HG02678 (cell line): ENCODE data around the gene TSPAN32.

Experiments
- ATAC-seq: cut with Tn5 transposase; IDR thresholded peaks from one replicate; pipeline ENCODE4 v1.9.1; 2021; ENCODE audit warnings: mild to moderate bottlenecking, moderate library complexity; ENCODE audit not compliant: unreplicated experiment

The TSPAN32 gene

DNA sequence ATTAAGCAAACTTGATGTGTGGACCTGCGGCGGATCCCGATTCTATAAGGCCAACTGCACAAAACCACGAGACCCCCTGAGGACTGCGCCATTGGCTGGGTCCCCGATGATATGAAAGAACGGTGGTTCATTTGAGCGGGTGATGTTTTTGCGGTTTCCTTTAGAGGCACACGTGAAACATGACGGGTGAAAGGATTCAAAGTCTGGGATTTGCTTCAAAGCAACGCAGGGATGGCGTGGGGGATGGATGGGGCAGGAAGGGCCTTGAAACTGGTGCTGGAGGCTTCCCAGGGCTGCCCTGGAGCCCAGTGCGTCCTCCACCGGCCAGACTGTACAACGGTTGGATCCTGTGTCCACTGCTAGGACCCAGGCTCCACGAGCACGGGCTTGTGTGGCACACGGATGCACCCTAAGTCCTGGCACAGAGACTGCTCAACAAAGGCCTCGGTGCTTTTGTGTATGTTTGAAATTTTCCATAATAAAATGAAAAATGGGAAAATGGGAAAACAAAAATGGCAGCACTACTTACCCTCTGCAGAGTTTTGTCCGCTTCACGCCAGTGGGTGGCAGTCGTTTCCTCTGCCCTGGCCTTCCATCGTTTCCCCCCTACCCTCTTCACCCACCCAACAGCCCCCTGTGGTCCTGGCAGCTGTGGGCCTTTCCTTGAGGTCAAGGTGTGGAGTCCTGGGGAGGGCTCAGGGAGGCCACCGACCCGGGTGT, 35.1 kb upstream of the TSPAN32 start:
- ATAC-seq: no peak

DNA sequence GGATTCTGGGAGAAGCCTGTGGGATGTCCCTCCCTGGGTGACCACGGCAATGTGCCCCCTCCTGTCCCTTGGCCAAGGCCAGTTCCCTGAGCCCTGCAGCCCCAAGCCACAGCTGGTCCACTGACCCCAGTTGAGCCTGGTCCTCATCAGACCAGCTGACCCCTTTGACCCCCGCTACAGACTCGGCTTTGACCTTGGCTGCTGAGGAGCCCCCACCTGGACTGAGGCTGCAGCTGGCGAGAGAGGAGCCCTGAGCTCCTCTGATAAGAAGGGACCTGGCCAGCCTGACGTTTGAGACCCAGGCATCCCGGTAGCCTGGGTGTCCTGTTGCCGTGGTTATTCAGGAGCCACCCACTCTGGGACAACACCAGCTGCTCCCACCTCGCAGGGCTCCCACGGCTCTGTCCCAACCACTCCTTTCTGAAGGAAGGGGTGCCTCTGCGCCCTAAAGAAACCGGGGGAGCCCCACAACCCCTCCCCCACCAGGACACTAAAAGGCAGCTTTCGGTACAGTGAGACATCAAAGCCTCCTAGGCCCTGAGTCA, 34.4 kb upstream of the TSPAN32 start:
- no peak for ATAC-seq

- ATAC-seq: no peak
Observed at GRCh38 chr11:2267851-2268728, 33.7 kb upstream of the TSPAN32 start.

GRCh38 chr11:2268729-2269600, 32.8 kb upstream of the TSPAN32 start:
- ATAC-seq: no peak

DNA sequence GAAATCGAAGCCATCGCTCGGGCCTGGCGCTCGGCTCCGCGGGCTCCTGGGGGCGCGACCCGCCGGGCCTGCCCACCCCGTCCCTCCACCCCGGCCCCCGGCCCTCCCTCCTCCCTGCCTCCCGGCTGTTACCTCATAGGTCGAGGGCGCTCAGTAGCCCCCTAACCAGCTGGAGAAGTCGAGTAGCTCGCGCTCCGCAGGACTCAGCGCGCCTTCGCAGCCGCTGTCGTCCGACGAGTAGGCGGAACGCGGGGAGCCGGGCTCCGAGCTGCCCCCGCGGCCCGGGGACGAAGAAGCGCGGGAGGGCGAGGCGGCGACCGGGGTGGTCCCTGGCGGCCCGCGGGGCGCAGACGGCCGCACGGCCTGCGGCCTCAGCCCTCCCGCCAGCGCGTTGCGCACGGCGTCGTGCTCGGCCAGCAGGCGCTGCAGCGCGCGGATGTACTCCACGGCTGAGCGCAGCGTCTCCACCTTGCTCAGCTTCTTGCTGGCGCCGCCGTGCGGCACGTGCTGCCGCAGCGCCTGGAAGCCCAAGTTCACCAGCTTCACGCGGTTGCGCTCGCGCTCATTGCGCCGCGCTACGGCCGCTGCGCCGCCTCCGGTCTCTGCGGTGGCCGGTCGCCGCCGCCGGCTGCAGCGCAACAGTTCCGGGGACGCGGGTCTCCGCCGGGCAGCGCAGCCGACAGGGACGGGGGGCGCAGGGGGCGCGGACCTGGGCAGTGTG, 32.1 kb upstream of the TSPAN32 start:
- ATAC-seq: no peak

GRCh38 chr11:2270322-2271076, 31.3 kb upstream of the TSPAN32 start, which contains the start of gene ASCL2:
Gene ASCL2 (minus strand): TSS chr11:2270588. CDS start chr11:2270332, 256 bp downstream.
- no peak for ATAC-seq

- ATAC-seq: no peak
Observed at GRCh38 chr11:2271077-2271326, 30.8 kb upstream of the TSPAN32 start.

- no peak for ATAC-seq
Observed at GRCh38 chr11:2271327-2272227, 30.2 kb upstream of the TSPAN32 start.

DNA sequence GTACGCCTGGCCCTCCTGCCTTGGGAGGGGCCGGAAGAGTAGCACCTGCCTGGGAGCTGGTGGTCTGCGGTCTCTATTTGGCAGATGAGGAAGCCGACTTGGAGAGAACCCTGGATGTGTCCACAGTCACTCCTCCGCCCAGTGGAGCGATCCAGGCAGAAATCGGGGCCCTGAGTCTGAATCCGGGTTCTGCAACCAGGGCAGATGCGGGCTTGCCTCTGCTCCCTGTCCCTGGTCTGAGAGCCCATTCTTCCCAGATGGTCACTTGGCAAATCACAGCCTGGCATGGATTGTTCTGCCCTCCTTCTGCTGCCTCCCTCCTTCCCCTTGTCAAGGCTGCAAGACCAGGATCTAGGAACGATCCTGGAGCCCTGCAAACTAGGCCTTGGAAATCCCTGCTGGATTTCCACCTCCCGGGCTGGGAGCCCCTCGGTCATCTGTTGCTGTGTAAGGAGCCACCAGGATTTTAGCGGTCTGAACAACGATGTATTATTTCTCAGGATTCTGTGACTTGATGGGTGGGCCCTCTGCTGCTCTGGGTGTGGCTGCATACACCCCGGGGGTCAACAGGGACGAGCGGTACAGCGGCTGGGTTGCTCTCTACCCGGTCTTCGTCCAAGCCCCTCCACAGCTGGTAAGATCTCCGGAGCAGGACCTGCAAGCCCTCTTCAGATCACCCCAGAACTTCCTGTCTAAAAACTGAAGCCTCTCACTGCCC, 29.4 kb upstream of the TSPAN32 start:
- ATAC-seq: no peak

GRCh38 chr11:2272946-2273280, 28.9 kb upstream of the TSPAN32 start:
- ATAC-seq: no peak

DNA sequence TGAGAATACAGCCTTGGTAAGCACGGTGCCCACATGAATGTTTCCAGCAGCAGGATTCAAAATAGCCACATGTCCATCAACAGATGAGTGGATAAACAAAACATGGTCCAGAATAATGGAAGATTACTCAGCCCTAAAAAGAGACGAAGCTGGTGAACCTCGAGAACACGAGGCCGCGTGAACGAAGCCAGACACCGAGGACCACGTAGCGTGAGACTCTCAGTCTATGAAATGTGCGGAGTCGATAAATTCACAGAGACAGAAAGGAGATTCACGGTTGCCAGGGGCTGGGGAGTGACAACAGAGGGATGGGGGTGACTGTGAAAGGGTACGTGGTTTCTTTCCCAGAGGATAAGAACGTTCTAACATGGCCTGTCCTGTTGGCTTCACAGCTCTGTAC, 28.5 kb upstream of the TSPAN32 start:
- no peak for ATAC-seq

DNA sequence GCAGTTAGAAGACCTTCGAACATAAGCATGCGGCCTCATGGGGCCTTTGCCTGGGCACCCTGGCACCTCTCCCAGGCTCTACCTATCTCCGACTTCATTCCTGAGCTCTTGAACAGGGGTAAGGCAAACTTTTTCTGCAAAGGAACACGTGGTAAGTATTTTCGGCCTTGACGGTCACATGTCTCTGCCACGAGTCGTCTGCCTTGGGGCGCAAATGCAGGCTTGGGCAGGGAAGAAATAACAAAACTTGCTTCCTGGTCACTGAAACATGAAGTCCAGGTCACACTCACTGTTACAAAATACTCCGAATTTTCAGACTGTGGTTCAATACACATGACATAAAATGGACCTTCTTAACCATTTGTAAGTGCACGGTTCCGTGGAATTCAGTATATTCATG, 28.0 kb upstream of the TSPAN32 start:
- no peak for ATAC-seq

DNA sequence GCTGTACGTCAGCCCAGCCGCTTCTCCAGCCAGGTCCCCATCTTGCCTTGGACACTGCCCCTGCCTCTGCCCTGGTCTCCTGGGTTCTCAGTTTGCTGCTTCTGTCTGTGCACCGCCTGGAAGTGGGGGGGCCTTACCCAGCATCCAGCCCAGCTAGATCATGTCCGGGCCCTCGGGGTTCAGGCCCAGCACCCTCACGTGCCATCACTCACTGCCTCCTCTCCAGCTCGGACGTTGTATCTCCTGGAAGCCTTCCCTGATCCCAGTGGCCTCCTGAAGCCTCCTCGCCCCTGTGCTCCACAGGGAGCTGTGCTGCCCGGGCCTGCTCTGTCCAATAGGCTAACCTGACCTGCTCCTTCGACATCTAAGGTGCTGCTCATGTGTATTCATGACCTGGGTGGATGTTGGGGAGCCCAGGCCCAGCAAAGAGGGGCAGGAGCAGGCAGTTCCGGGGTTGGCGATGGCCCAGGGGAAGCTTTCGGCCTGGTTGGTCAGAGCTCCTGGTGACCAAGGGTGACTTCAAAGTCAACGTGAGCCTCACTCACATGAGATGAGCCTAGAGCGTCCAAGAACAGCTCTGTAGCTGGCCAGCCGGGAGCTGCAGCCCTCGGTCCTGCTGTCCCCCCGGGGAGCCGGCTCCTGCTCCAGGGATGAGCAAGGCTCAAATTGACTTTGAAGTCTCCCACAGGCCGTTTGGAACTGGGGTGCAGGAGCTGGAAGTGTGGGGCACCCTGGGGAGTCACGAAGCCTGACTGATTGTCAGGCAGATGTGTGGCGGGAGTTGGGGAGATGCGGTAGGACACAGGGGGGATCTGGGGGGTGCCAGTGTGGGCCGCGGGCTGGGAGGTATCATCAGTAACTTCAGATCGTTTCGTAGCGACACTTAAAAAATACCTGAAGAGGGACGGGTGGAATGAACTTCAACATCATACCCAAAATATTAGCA, 26.2 kb upstream of the TSPAN32 start:
- no peak for ATAC-seq

- ATAC-seq: no peak
Observed at GRCh38 chr11:2276280-2277007, 25.4 kb upstream of the TSPAN32 start.

DNA sequence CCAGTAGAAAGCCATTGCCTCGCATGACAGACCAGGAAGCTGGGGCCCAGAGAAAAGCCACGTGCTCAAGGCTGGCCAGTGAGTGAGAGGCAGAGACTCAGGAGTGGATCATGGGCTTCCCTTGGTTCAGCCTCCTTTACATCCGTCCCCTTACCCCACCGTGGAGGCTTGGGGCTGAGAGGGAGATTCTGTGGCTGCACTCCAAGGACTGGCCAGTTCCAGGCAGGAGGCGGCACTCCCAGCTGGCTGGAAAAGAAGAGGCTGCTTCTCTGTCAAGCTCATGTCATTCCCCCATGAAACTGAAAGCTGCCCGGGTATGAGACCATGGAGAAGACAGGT, 24.8 kb upstream of the TSPAN32 start:
- no peak for ATAC-seq

GRCh38 chr11:2277933-2278523, 23.8 kb upstream of the TSPAN32 start:
- ATAC-seq: no peak
